Astrocyte of the spinal cord (primary cell): ENCODE data around the gene VGLL4.

Experiments
- DNase-seq: peaks from one replicate; pipeline ENCODE4 v3.0.0; 2011; ENCODE audit warnings: low read depth, low spot score
- H3K4me3 ChIP-seq: 2 replicates; pipeline ENCODE4 v1.5.1; 2011; ENCODE audit warnings: low read depth, mild to moderate bottlenecking, low read length, moderate library complexity
- CTCF ChIP-seq: IDR thresholded peaks from 2 replicates; pipeline ENCODE4 v1.5.1; 2012; ENCODE audit warnings: low read depth, mild to moderate bottlenecking, low read length, inconsistent platforms
- in situ Hi-C: cut with HindIII; loops from 2 replicates; pipeline ENCODE4 v1.10.0; 2017; ENCODE audit warnings: low sequenced_read_pairs

VGLL4 gene

GRCh38 chr3:11510356-11510755, 133.4 kb downstream of the VGLL4 start:
- DNase-seq = no peak
- in situ Hi-C loops = no loop called here
- TF ChIP-seq CTCF = no peak
- no peak overlapping the region for H3K4me3 ChIP-seq

GRCh38 chr3:11510001-11510340, 133.7 kb downstream of the VGLL4 start:
- no peak overlapping the region for H3K4me3 ChIP-seq
- in situ Hi-C loops = no loop called here
- TF ChIP-seq CTCF = no peak
- no peak for DNase-seq

GRCh38 chr3:11509173-11510000, 134.3 kb downstream of the VGLL4 start:
- no peak overlapping the region for H3K4me3 ChIP-seq
- peak; percentile 23 for TF ChIP-seq CTCF
- no peak for DNase-seq
- in situ Hi-C loops = no loop called here

- TF ChIP-seq CTCF = no peak
- DNase-seq = peak; percentile 98
- in situ Hi-C loops = no loop called here
- H3K4me3 ChIP-seq = no peak overlapping the region
Observed at GRCh38 chr3:11508346-11509172, 135.2 kb downstream of the VGLL4 start.

- TF ChIP-seq CTCF = no peak
- in situ Hi-C loops = no loop called here
- H3K4me3 ChIP-seq = no peak overlapping the region
- DNase-seq = no peak
Observed at GRCh38 chr3:11507719-11508118, 136.0 kb downstream of the VGLL4 start.
